Psoas muscle (tissue), 8 donors: ENCODE measurements around the gene ORAI2. TPM values are rescaled to one million over a fixed set of nuclear protein-coding genes. Genes with fewer than 3 reads are reported as not detected.
"Not testable (repeated sequence)": the region's sequence is repeated elsewhere in the genome, so short reads cannot be mapped to it uniquely, and the experiment has no call there.

Experiments used
- ATAC-seq, 4 donors: fragments of 200-7000 bp; cut with Tn5 transposase; one replicate each; pipeline ENCODE4 v1.9.1; 2020; ENCODE audit warnings: moderate library complexity in 3 of 4, mild to moderate bottlenecking in 2 of 4
- DNase-seq, 2 donors: peaks; one replicate each; pipeline ENCODE4 v3.0.0-alpha.2; 2020
- H3K27ac ChIP-seq: fragments of 200-600 bp; one replicate; pipeline ENCODE4 v1.8.0; 2022
- H3K27me3 ChIP-seq, 3 donors: fragments of 200-600 bp in 1 of 3; one replicate each; pipeline versions ENCODE4 v1.6.1 to v1.8.0; 2013 to 2022; ENCODE audit warnings: low read length in 2 of 3, mild to moderate bottlenecking in 2 of 3, moderate library complexity in 1 of 3; ENCODE audit not compliant: insufficient read depth in 3 of 3
- H3K36me3 ChIP-seq, 2 donors: fragments of 200-600 bp in 1 of 2; one replicate each; pipeline versions ENCODE4 v1.6.1 to v1.8.0; 2013 to 2022; ENCODE audit warnings: low read depth in 1 of 2, mild to moderate bottlenecking in 1 of 2, moderate library complexity in 1 of 2; ENCODE audit not compliant: insufficient read depth in 1 of 2
- H3K4me1 ChIP-seq: fragments of 200-600 bp; one replicate; pipeline ENCODE4 v1.8.0; 2022
- H3K4me3 ChIP-seq: fragments of 200-600 bp; one replicate; pipeline ENCODE4 v1.8.0; 2022; ENCODE audit warnings: mild to moderate bottlenecking
- H3K9me3 ChIP-seq: fragments of 200-600 bp; one replicate; pipeline ENCODE4 v1.8.0; 2022
- CTCF ChIP-seq: fragments of 200-600 bp; IDR thresholded peaks from one replicate; pipeline ENCODE4 v1.8.0; 2022; ENCODE audit warnings: antibody characterized with exemption
- WGBS, 3 donors: extraction: QIAGEN DNeasy Blood & Tissue Kit; methylation state at CpG; one replicate each; pipeline versions ENCODE4 v1.1.6 to v1.1.7; 2013; 5-methylcytosine and 5-hydroxymethylcytosine counted together
- intact Hi-C, 2 donors: fragments of 100-400 bp; cut with DNase I; formaldehyde crosslinking; loops; one replicate each; pipeline versions ENCODE4 v1.11.0 to v1.14.2; 2022
- polyA plus RNA-seq, 3 donors: library from polyadenylated mRNA; stranded (reverse); fragments of 200-250 nt; gene quantifications; one replicate each; pipeline ENCODE4 v1.2.3, GENCODE V29; 2013
- total RNA-seq, 4 donors: library from RNA; stranded (reverse); fragmentation: NEBNext Ultra II Directional in 2 of 4; extraction: Animal tissue kit (Norgen Biotek cat#: 25700) in 2 of 4; gene quantifications; one replicate each; pipeline versions ENCODE4 v1.2.1 to v1.2.4, GENCODE V29; 2021 to 2023
- donor health status: healthy with polysubstance abuse.
- donor health status: DM: no; HTN: no; CAD: no; lungs with moderate emphysema.
- donor health status: Bipolar disorder and iron deficiency.
- donor health status: healthy.
- donor health status: DM: yes; HTN: yes; CAD: no.
- donor health status: DM: no; HTN: no; CAD: no.
- donor health status: DM: no; HTN: no; CAD: no.
- donor health status: DM: yes; HTN: yes; CAD: no.

ORAI2 gene
- total and polyA plus RNA-seq, 7 donors = 1.3 to 4.4 (median 2.1) TPM

- H3K36me3 ChIP-seq = peaks cover 3 to 35% of the 10 kb centered on the region in 2 donors
- no peak overlapping the region for H3K27ac ChIP-seq
- no peak for TF ChIP-seq CTCF
- H3K9me3 ChIP-seq = no peaks in the 10 kb centered on the region
- intact Hi-C loops = loop anchor here in 1 of 2 donors (5.0 kb wide), 1 partner anchor 42 kb away; no protein-coding TSS in a partner anchor
- H3K4me3 ChIP-seq = no peak overlapping the region
- WGBS, 3 donors = 63% methylated on average over 12 of the region's 12 CpGs
- H3K27me3 ChIP-seq = no peaks in the 10 kb centered on the region
- ATAC-seq (no peak), DNase-seq (no peak)
- peaks cover 5% of the 10 kb centered on the region for H3K4me1 ChIP-seq
Measured at GRCh38 chr7:102454468-102454867, 21.1 kb downstream of the ORAI2 start.

GRCh38 chr7:102454932-102455331 lies 21.6 kb downstream of the ORAI2 start:
- DNase-seq, H3K27me3 ChIP-seq, ATAC-seq, H3K27ac ChIP-seq, H3K4me1 ChIP-seq, H3K9me3 ChIP-seq, H3K4me3 ChIP-seq: not testable (repeated sequence)
- H3K36me3 ChIP-seq = peaks cover 3 to 37% of the 10 kb centered on the region in 2 donors
- intact Hi-C loops = loop anchor here in 1 of 2 donors (5.0 kb wide), 1 partner anchor 43 kb away; no protein-coding TSS in a partner anchor
- 88 to 92% (median 91%) methylated on average over 10 of the region's 10 CpGs for WGBS, 3 donors

- ATAC-seq (no peak), DNase-seq (no peak)
- no peak for TF ChIP-seq CTCF
- no peaks in the 10 kb centered on the region for H3K9me3 ChIP-seq
- intact Hi-C loops = no loop called here
- H3K4me3 ChIP-seq = no peak overlapping the region
- H3K27me3 ChIP-seq = no peaks in the 10 kb centered on the region
- WGBS, 3 donors = 79 to 84% (median 82%) methylated on average over 11 of the region's 11 CpGs
- H3K4me1 ChIP-seq = peaks cover 5% of the 10 kb centered on the region
- no peak overlapping the region for H3K27ac ChIP-seq
- peaks cover 3 to 37% of the 10 kb centered on the region in 2 donors for H3K36me3 ChIP-seq
Measured at GRCh38 chr7:102455596-102455995, 22.2 kb downstream of the ORAI2 start.

- intact Hi-C loops = no loop called here
- 69 to 81% (median 77%) methylated on average over 10 of the region's 10 CpGs for WGBS, 3 donors
Measured at GRCh38 chr7:102456327-102456726, 23.0 kb downstream of the ORAI2 start.

GRCh38 chr7:102457352-102457924 lies 24.1 kb downstream of the ORAI2 start:
- Histone ChIP-seq H3K36me3 (peaks cover 3 to 37% of the 10 kb centered on the region in 2 donors), H3K4me1 (peaks cover 5% of the 10 kb centered on the region), H3K27ac (no peak overlapping the region), H3K27me3 (no peaks in the 10 kb centered on the region), H3K9me3 (no peaks in the 10 kb centered on the region), H3K4me3 (no peak overlapping the region)
- no peak for TF ChIP-seq CTCF
- intact Hi-C loops = no loop called here
- WGBS, 3 donors = 89 to 93% (median 91%) methylated on average over 40 of the region's 40 CpGs
- no peak for DNase-seq
- ATAC-seq = no peak

More at GRCh38 chr7:102456327-102456726, 23.0 kb downstream of the ORAI2 start:
- Histone ChIP-seq H3K27ac (no peak overlapping the region), H3K36me3 (peaks cover 3 to 37% of the 10 kb centered on the region in 2 donors), H3K4me3 (no peak overlapping the region), H3K4me1 (peaks cover 5% of the 10 kb centered on the region), H3K27me3 (no peaks in the 10 kb centered on the region), H3K9me3 (no peaks in the 10 kb centered on the region)
- no peak for ATAC-seq
- TF ChIP-seq CTCF = no peak
- no peak for DNase-seq
